Thoracic aorta (tissue), 2 donors: ENCODE results near the gene SRRM4. TPM values are rescaled to one million over a fixed set of nuclear protein-coding genes. Genes with fewer than 3 reads are reported as not detected.
A peak's percentile ranks its signal among the peaks of the same experiment; 100 is the strongest.

Experiments used
- ATAC-seq: fragments of 150-250 bp; one replicate; pipeline ENCODE4 v1.8.0; 2017; ENCODE audit warnings: low read depth; ENCODE audit not compliant: insufficient number of reproducible peaks, low FRiP score
- DNase-seq: peaks from one replicate; pipeline ENCODE4 v3.0.0-alpha.2; 2020; ENCODE audit warnings: low spot score
- H3K27ac ChIP-seq, 2 donors: fragments of 200-600 bp; sonication (generic); 1 replicate in 1 of 2; 2 replicates in 1 of 2; pipeline ENCODE4 v1.5.1; 2016; ENCODE audit warnings: mild to moderate bottlenecking in 2 of 2, moderate library complexity in 2 of 2
- H3K27me3 ChIP-seq: fragments of 200-600 bp; sonication (generic); replicated peaks from 2 replicates; pipeline ENCODE4 v1.6.0; 2016; ENCODE audit warnings: mild to moderate bottlenecking; ENCODE audit not compliant: insufficient read depth
- H3K36me3 ChIP-seq: fragments of 200-600 bp; sonication (generic); one replicate; pipeline ENCODE4 v1.5.1; 2016
- H3K4me1 ChIP-seq, 2 donors: fragments of 200-600 bp; sonication (generic); 1 replicate in 1 of 2; 2 replicates in 1 of 2; pipeline versions ENCODE4 v1.5.1 to v1.6.0; 2016; ENCODE audit warnings: low read depth in 2 of 2, mild to moderate bottlenecking in 1 of 2; ENCODE audit not compliant: control insufficient read depth in 1 of 2
- H3K4me3 ChIP-seq: fragments of 200-600 bp; sonication (generic); 2 replicates; pipeline ENCODE4 v1.5.1; 2016; ENCODE audit warnings: mild to moderate bottlenecking
- H3K9me3 ChIP-seq: fragments of 200-600 bp; sonication (generic); 2 replicates; pipeline ENCODE4 v1.5.1; 2016
- total RNA-seq, 2 donors: library from RNA; depleted of rRNA; stranded (reverse); fragments of >200 nt; gene quantifications; one replicate each; pipeline versions ENCODE4 v1.1.0 to v1.2.3, GENCODE V29; 2016
- TF ChIP-seq, protein P1 (sequence below): fragments of 200-600 bp; sonication (generic); IDR thresholded peaks from one replicate; pipeline ENCODE4 v1.5.1; 2019; ENCODE audit warnings: antibody characterized with exemption

Gene SRRM4
- total RNA-seq, 2 donors from 2014 or later, result 0.21 TPM; not detected in 1

DNA sequence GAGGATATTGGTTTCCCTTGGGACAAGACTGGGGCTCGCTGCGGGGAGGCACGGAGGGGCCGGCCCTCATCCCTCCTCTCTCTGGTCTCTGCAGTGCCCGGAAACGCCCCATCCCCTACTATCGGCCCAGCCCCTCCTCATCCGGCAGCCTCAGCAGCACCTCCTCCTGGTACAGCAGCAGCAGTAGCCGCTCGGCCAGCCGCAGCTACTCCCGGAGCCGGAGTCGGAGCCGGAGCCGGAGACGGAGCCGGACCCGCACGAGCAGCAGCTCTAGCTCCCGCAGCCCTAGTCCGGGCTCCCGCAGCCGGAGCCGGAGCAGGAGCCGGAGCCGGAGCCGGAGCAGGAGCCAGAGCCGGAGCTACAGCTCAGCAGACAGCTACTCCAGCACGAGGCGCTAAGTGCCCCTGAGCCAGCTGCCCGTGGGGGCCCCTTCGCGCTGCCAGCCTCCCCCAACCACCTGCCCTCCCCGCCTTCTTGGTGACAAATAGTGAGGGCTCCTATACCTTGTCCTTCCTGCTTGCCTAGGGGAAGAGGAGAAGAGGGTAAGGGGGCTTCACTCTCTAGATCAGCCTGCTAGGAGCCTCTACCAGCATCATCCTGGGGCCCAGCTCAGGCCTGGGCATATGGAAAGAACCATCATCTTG lies 175.2 kb downstream of the SRRM4 start:
- peak overlapping the region; percentile 47 for H3K4me3 ChIP-seq
- H3K27me3 ChIP-seq, result no peaks in the 10 kb centered on the region
- ATAC-seq (no peak), DNase-seq (no peak)
- peaks cover 4% of the 10 kb centered on the region for H3K9me3 ChIP-seq
- TF ChIP-seq, protein P1, sequence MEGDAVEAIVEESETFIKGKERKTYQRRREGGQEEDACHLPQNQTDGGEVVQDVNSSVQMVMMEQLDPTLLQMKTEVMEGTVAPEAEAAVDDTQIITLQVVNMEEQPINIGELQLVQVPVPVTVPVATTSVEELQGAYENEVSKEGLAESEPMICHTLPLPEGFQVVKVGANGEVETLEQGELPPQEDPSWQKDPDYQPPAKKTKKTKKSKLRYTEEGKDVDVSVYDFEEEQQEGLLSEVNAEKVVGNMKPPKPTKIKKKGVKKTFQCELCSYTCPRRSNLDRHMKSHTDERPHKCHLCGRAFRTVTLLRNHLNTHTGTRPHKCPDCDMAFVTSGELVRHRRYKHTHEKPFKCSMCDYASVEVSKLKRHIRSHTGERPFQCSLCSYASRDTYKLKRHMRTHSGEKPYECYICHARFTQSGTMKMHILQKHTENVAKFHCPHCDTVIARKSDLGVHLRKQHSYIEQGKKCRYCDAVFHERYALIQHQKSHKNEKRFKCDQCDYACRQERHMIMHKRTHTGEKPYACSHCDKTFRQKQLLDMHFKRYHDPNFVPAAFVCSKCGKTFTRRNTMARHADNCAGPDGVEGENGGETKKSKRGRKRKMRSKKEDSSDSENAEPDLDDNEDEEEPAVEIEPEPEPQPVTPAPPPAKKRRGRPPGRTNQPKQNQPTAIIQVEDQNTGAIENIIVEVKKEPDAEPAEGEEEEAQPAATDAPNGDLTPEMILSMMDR, result no peak
- H3K27ac ChIP-seq, result peak overlapping the region; percentile 81 to 92
- H3K36me3 ChIP-seq, result no peaks in the 10 kb centered on the region
- H3K4me1 ChIP-seq, result peaks cover 3 to 28% of the 10 kb centered on the region in 2 donors

DNA sequence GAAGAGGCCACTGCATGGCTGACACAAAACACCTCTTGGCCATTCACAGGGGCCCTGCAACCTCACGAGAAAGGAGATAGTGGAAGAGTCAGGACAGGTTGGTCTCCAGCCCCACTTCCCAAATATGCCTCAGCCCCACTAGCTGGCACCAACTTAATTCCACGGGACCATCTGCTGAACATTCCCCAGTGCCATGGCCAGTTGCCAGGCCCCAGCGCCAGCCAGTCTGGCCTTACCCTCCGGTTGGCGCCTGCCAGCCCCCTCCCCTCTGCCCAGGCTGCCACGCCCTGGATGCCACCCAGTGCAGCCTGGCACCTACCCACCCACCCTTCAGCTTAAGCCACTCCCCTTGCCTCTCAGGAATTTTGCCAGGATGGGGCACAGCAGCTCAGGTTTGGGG lies 176.2 kb downstream of the SRRM4 start:
- H3K4me3 ChIP-seq, result peak overlapping the region; percentile 56
- DNase-seq, result no peak
- peak overlapping the region; percentile 81 to 92 for H3K27ac ChIP-seq

DNA sequence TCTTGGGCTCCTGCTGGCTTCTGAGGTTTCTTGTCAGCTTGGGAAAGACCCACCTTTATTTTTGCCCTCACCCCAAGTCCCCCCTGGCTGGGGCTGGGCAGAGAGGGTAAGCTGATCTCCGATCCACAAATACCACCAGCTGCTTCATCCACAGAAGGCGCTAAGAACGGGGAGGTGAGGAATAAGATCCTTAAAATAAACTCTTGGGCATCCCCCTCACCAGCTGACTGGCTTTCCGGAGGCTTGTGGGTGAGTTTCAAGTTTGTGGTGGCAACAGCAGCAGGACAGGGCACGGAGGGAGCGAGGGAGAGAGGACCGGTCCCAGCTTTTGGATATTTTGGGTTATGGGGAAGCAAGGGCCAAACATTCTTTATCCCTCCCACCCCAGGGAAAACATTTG lies 176.6 kb downstream of the SRRM4 start:
- Histone ChIP-seq H3K36me3 (no peaks in the 10 kb centered on the region), H3K27me3 (no peaks in the 10 kb centered on the region), H3K4me3 (peak overlapping the region; percentile 56), H3K4me1 (peaks cover 3 to 28% of the 10 kb centered on the region in 2 donors), H3K9me3 (no peaks in the 10 kb centered on the region), H3K27ac (peak overlapping the region; percentile 81 to 92)
- TF ChIP-seq, protein P1, result no peak
- DNase-seq (no peak), ATAC-seq (peak; percentile 51)

More for the DNA sequence above, 176.2 kb downstream of the SRRM4 start:
- Histone ChIP-seq H3K27me3 (no peaks in the 10 kb centered on the region), H3K4me1 (peaks cover 3 to 28% of the 10 kb centered on the region in 2 donors), H3K36me3 (no peaks in the 10 kb centered on the region), H3K9me3 (no peaks in the 10 kb centered on the region)
- ATAC-seq, result peak; percentile 21
- TF ChIP-seq, protein P1, result no peak

DNA sequence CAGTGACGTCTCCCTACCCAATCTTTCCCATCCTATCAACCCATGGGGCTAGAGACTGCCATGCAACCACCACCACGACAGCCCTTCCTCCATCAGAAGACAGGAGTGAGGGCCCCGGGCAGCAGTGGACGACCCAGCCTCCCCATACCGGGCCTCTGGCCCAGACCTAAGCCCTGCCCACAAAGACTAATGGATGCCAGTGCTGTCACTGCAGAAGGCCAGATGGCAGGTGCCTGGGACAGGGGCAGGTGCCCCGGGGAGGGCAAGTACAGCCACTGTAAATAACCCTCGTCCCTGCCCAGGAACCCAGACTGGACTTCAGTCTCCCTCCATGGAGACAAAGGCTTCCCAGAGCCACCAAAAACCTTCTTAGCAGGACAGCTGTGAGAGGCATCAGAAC lies 177.1 kb downstream of the SRRM4 start:
- peaks cover 3 to 28% of the 10 kb centered on the region in 2 donors for H3K4me1 ChIP-seq
- ATAC-seq (no peak), DNase-seq (no peak)
- H3K36me3 ChIP-seq, result no peaks in the 10 kb centered on the region
- no peaks in the 10 kb centered on the region for H3K9me3 ChIP-seq
- H3K27ac ChIP-seq, result peak overlapping the region; percentile 81 to 92
- TF ChIP-seq, protein P1, result no peak
- H3K27me3 ChIP-seq, result no peaks in the 10 kb centered on the region
- H3K4me3 ChIP-seq, result peak overlapping the region; percentile 56

DNA sequence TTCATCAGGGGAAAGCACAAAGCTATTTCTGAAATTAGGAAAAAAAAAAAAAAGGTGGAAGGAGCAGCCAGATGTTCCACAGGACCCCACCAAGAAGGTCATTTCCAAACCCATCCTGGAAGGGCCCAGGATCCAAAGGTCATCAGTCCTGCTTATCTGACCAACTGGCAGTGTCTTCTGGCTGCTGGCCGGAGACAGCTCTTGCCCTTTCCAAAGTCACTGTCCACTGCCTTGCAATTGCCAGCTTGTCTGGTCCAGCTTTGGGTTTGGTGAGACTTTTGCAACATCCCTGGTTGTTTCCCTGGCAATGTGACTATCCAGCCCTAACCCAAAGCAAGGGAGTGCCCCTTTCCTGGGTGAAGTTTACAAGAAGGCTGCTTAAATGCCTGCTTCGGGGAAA lies 178.5 kb downstream of the SRRM4 start:
- H3K9me3 ChIP-seq, result no peaks in the 10 kb centered on the region
- TF ChIP-seq, protein P1, result no peak
- H3K4me1 ChIP-seq, result peaks cover 3 to 28% of the 10 kb centered on the region in 2 donors
- DNase-seq (no peak), ATAC-seq (no peak)
- H3K36me3 ChIP-seq, result no peaks in the 10 kb centered on the region
- no peak overlapping the region for H3K4me3 ChIP-seq
- no peak overlapping the region for H3K27ac ChIP-seq
- no peaks in the 10 kb centered on the region for H3K27me3 ChIP-seq
